Neural crest cell (in vitro differentiated cells): Measurements from ENCODE around the gene MEX3A. TPM values are rescaled to one million over a fixed set of nuclear protein-coding genes. Genes with fewer than 3 reads are reported as not detected.

Experiments
- DNase-seq: peaks from one replicate; pipeline ENCODE4 v3.0.0; 2021; ENCODE audit warnings: low read depth, mixed read lengths, low spot score
- H3K27ac Mint-ChIP-seq: one replicate; pipeline ENCODE4 v1.8.0; 2021; ENCODE audit warnings: mild to moderate bottlenecking, mixed read lengths; ENCODE audit not compliant: unreplicated experiment
- H3K27me3 Mint-ChIP-seq: 2 replicates; pipeline ENCODE4 v1.8.0; 2021; ENCODE audit warnings: low read depth, mild to moderate bottlenecking, mixed read lengths
- H3K36me3 Mint-ChIP-seq: 2 replicates; pipeline ENCODE4 v1.8.0; 2021; ENCODE audit warnings: low read depth, mild to moderate bottlenecking, mixed read lengths
- H3K4me1 Mint-ChIP-seq: 2 replicates; pipeline ENCODE4 v1.8.0; 2021; ENCODE audit warnings: mixed read lengths
- H3K4me3 Mint-ChIP-seq: one replicate; pipeline ENCODE4 v1.8.0; 2021; ENCODE audit warnings: mild to moderate bottlenecking, mixed read lengths
- H3K9me3 Mint-ChIP-seq: 2 replicates; pipeline ENCODE4 v1.8.0; 2021; ENCODE audit warnings: mixed read lengths
- total RNA-seq: library from RNA; stranded (reverse); gene quantifications from 2 replicates; pipeline ENCODE4 v1.2.1, GENCODE V29; 2021
- TF ChIP-seq, protein P1 (sequence below): fragments of 200-600 bp; sonication (generic); conservative IDR thresholded peaks from 2 replicates; pipeline ENCODE4 v1.5.0; 2021; ENCODE audit warnings: antibody characterized with exemption, mild to moderate bottlenecking

MEX3A gene
- total RNA-seq, 1 donor from 2014 or later: 114 TPM

DNA sequence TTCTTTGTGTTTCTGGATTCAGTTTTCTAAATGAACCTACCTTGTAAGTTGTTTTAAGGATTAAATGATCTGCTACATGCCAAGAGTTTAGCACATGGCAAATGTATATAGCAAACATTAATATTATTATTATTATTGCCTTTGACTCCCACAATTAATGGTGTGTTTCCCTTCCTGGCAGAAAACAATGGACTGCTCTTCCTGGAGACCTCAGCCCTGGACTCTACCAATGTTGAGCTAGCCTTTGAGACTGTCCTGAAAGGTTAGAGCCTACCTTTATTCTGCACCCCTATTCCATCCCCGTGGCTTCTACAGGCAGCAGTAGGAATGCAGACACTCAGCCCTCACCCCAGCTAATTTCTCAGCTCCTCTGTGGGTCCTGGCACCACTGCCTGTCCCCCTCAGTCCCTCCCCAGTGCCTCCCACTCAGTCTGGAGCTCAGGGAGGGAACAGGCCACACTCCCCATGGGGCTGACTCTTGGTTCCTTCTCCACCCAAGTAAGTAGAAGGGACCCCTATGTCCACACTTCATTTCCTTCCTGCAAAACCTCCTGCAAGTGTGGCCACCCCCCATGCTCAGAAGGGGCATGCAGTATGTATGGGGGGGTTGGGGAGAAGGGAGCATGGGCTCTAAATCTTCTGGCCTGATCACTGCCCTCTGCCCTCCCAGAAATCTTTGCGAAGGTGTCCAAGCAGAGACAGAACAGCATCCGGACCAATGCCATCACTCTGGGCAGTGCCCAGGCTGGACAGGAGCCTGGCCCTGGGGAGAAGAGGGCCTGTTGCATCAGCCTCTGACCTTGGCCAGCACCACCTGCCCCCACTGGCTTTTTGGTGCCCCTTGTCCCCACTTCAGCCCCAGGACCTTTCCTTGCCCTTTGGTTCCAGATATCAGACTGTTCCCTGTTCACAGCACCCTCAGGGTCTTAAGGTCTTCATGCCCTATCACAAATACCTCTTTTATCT lies 12.5 kb downstream of the MEX3A start:
- TF ChIP-seq, protein P1, sequence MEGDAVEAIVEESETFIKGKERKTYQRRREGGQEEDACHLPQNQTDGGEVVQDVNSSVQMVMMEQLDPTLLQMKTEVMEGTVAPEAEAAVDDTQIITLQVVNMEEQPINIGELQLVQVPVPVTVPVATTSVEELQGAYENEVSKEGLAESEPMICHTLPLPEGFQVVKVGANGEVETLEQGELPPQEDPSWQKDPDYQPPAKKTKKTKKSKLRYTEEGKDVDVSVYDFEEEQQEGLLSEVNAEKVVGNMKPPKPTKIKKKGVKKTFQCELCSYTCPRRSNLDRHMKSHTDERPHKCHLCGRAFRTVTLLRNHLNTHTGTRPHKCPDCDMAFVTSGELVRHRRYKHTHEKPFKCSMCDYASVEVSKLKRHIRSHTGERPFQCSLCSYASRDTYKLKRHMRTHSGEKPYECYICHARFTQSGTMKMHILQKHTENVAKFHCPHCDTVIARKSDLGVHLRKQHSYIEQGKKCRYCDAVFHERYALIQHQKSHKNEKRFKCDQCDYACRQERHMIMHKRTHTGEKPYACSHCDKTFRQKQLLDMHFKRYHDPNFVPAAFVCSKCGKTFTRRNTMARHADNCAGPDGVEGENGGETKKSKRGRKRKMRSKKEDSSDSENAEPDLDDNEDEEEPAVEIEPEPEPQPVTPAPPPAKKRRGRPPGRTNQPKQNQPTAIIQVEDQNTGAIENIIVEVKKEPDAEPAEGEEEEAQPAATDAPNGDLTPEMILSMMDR: no peak
- Mint-ChIP-seq H3K27me3 (peaks cover 14% of the 10 kb centered on the region), H3K27ac (peak overlapping the region; percentile 76), H3K9me3 (no peaks in the 10 kb centered on the region), H3K36me3 (peaks cover 4% of the 10 kb centered on the region), H3K4me1 (peaks cover 56% of the 10 kb centered on the region), H3K4me3 (peak overlapping the region; percentile 70)
- no peak for DNase-seq

DNA sequence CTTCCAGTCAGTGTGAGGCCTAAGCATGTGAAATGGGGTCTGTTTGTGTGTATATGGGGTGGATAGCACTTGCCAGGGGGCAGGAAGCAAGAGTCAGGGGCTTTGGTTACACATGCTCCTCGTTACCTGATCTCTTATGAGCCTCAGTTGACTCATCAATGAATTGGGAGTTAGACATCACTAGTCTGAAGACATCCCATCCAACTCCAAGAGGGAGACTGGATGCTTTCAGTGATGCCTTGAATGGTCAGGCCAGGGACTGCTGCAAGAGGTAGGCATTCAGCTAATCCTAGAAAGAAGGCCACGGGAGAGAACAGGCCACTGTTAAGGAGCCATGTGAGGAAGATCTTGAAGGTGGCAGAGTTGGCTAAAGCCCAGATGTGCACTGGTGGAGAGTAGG lies 15.0 kb downstream of the MEX3A start:
- Mint-ChIP-seq H3K9me3 (no peaks in the 10 kb centered on the region), H3K4me1 (peaks cover 33% of the 10 kb centered on the region), H3K36me3 (no peaks in the 10 kb centered on the region), H3K27ac (no peak overlapping the region), H3K27me3 (peaks cover 14% of the 10 kb centered on the region), H3K4me3 (peak overlapping the region; percentile 1)
- DNase-seq: no peak
- TF ChIP-seq, protein P1: no peak

DNA sequence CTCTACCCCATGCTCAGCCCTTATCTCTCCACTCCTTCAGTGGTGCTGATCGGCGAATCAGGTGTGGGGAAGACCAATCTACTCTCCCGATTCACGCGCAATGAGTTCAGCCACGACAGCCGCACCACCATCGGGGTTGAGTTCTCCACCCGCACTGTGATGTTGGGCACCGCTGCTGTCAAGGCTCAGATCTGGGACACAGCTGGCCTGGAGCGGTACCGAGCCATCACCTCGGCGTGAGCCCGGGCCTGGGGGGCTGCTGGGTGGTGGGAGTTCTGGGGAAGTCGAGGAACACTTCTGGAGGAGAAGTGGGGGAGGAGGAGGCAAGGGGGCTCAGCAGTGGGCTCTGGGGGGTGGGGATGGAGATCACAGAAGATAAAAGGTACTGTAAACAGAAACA lies 16.4 kb downstream of the MEX3A start:
- Mint-ChIP-seq H3K9me3 (no peaks in the 10 kb centered on the region), H3K4me3 (peak overlapping the region; percentile 76), H3K36me3 (no peaks in the 10 kb centered on the region), H3K27ac (peak overlapping the region; percentile 39), H3K27me3 (peaks cover 9% of the 10 kb centered on the region), H3K4me1 (peaks cover 35% of the 10 kb centered on the region)
- no peak for DNase-seq
- TF ChIP-seq, protein P1: no peak

DNA sequence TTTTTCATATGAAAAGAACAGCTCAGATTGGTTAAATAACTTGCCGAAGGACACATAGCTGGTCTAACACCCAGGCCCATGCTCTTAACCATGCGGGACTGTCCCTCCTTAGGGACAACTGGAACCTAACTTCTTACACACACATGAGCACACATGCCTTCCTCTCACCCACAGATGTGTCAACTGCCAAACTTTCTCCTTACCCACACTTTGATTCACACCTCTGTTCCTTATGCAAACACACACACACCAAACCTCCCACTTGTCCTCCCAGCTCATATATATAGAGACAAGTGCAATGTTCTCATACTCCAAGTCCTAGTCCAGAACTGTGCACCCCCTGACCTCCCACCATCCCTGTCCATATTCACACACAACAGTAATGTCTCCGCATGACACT lies 17.1 kb downstream of the MEX3A start:
- no peaks in the 10 kb centered on the region for H3K36me3 Mint-ChIP-seq
- peaks cover 31% of the 10 kb centered on the region for H3K4me1 Mint-ChIP-seq
- TF ChIP-seq, protein P1: no peak
- no peaks in the 10 kb centered on the region for H3K9me3 Mint-ChIP-seq
- DNase-seq: no peak
- H3K27ac Mint-ChIP-seq: no peak overlapping the region
- peak overlapping the region; percentile 47 for H3K4me3 Mint-ChIP-seq
- H3K27me3 Mint-ChIP-seq: peaks cover 6% of the 10 kb centered on the region

DNA sequence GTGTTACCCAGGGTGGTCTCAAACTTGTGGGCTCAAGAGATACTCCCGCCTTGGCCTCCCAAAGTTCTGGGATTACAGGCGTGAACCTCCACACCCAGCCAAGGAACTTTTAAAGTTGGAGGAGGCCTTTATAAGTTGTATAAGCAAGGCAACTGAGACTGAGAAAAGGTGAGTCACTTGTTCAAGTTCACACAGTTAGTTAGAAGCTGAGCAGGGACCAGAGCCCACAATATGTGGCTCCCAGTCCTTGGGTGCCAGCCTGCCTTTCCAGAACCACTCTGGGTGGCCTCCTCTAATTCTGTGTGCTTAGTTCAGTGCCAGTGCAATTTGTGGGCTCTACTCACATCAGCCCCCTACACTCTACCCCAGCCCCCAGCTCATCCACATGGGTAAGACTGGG lies 17.6 kb downstream of the MEX3A start:
- Mint-ChIP-seq H3K4me3 (no peak overlapping the region), H3K27ac (no peak overlapping the region), H3K36me3 (no peaks in the 10 kb centered on the region), H3K27me3 (peaks cover 5% of the 10 kb centered on the region), H3K9me3 (no peaks in the 10 kb centered on the region), H3K4me1 (peaks cover 28% of the 10 kb centered on the region)
- DNase-seq: no peak
- TF ChIP-seq, protein P1: no peak
